NCI-H146 treated with DMSO at 0.1 percent for 48 hours (cell line): ENCODE results near the gene TIRAP.
"Not testable (repeated sequence)": the region's sequence is repeated elsewhere in the genome, so short reads cannot be mapped to it uniquely, and the experiment has no call there.

Experiments used
- DNase-seq: peaks from one replicate; lab custom pipeline; 2025; ENCODE audit not compliant: unreplicated experiment; lab: John Stamatoyannopoulos, UW

TIRAP gene

GRCh38 chr11:126282361-126282735 lies 545 bp upstream of the TIRAP start:
- peak; percentile 59 for DNase-seq

- DNase-seq: no peak
Measured at GRCh38 chr11:126284829-126285228, 1.9 kb downstream of the TIRAP start.

GRCh38 chr11:126288237-126288636 lies 5.3 kb downstream of the TIRAP start:
- DNase-seq: no peak

GRCh38 chr11:126290887-126291286 lies 8.0 kb downstream of the TIRAP start:
- DNase-seq: no peak

- DNase-seq: no peak
Measured at GRCh38 chr11:126293726-126294125, 10.8 kb downstream of the TIRAP start.

GRCh38 chr11:126297004-126297403 lies 14.1 kb downstream of the TIRAP start:
- DNase-seq: no peak

GRCh38 chr11:126303623-126304456 lies 20.9 kb downstream of the TIRAP start, which contains the start of gene DCPS:
DCPS (plus strand) TSS chr11:126304060; CDS start chr11:126304081, 21 bp downstream.
- DNase-seq: peak; percentile 89

GRCh38 chr11:126304457-126305075 lies 21.7 kb downstream of the TIRAP start:
- no peak for DNase-seq

GRCh38 chr11:126305699-126306098 lies 22.8 kb downstream of the TIRAP start:
- no peak for DNase-seq

GRCh38 chr11:126307706-126308105 lies 24.8 kb downstream of the TIRAP start:
- DNase-seq: peak; percentile 19

GRCh38 chr11:126308271-126308671 lies 25.4 kb downstream of the TIRAP start:
- DNase-seq: no peak

- not testable (repeated sequence) for DNase-seq
Measured at GRCh38 chr11:126308771-126309170, 25.9 kb downstream of the TIRAP start.

- DNase-seq: no peak
Measured at GRCh38 chr11:126310200-126310991, 27.5 kb downstream of the TIRAP start.

- no peak for DNase-seq
Measured at GRCh38 chr11:126310992-126311310, 28.1 kb downstream of the TIRAP start.

- DNase-seq: no peak
Measured at GRCh38 chr11:126311401-126312291, 28.8 kb downstream of the TIRAP start.

GRCh38 chr11:126312961-126313360 lies 30.1 kb downstream of the TIRAP start:
- DNase-seq: no peak

GRCh38 chr11:126313826-126314225 lies 30.9 kb downstream of the TIRAP start:
- DNase-seq: no peak

GRCh38 chr11:126317432-126317755 lies 34.5 kb downstream of the TIRAP start:
- DNase-seq: no peak

- no peak for DNase-seq
Measured at GRCh38 chr11:126317756-126318573, 35.1 kb downstream of the TIRAP start.
